Measurements from ENCODE around the gene LSAMP. TPM values are rescaled to one million over a fixed set of nuclear protein-coding genes. Genes with fewer than 3 reads are reported as not detected.

LSAMP gene
- total RNA-seq, 1 experiment from 2014 or later = 10.1 TPM

GRCh38 chr3:115912372-115912771, 532.9 kb downstream of the LSAMP start:
- intact Hi-C loops (cut with micrococcal nuclease; ENCODE audit: unreplicated experiment) = no loop called here
- Histone ChIP-seq H3K9me3 (ENCODE audit: low read depth, low read length, poor library complexity, severe bottlenecking) (no peaks in the 10 kb centered on the region), H3K36me3 (ENCODE audit: insufficient read depth, low read length, poor library complexity, severe bottlenecking) (no peaks in the 10 kb centered on the region), H3K27me3 (replicated peaks; ENCODE audit: insufficient read depth, low read depth, low read length, poor library complexity) (no peaks in the 10 kb centered on the region), H3K27ac (ENCODE audit: low read depth, low read length, poor library complexity, severe bottlenecking) (peak overlapping the region; percentile 33), H3K4me3 (ENCODE audit: low read depth, low read length, poor library complexity, severe bottlenecking) (no peak overlapping the region), H3K4me1 (ENCODE audit: insufficient read depth, low read length, poor library complexity, severe bottlenecking) (peaks cover 21% of the 10 kb centered on the region)
- DNase-seq (ENCODE audit: low spot score) = no peak
- no TSS peak for BruUV-seq (replicated peaks)
- no peak for TF ChIP-seq CTCF (conservative IDR thresholded peaks at IDR 0.05; ENCODE audit: low read depth, low read length)
- no peak for TF ChIP-seq EZH2 (IDR thresholded peaks at IDR 0.05; ENCODE audit: borderline replicate concordance, low read depth, low read length, poor library complexity, severe bottlenecking)
- ChIA-PET CTCF (no interaction called here), POLR2A (ENCODE audit: low non-redundant PET) (no interaction called here)

- H3K9me3 ChIP-seq (ENCODE audit: low read depth, low read length, poor library complexity, severe bottlenecking) = no peaks in the 10 kb centered on the region
- BruUV-seq (replicated peaks) = no TSS peak
- no peaks in the 10 kb centered on the region for H3K4me1 ChIP-seq (ENCODE audit: insufficient read depth, low read length, poor library complexity, severe bottlenecking)
- H3K4me3 ChIP-seq (ENCODE audit: low read depth, low read length, poor library complexity, severe bottlenecking) = no peak overlapping the region
- no peaks in the 10 kb centered on the region for H3K36me3 ChIP-seq (ENCODE audit: insufficient read depth, low read length, poor library complexity, severe bottlenecking)
- POLR2A ChIA-PET (ENCODE audit: low non-redundant PET) = no interaction called here
- CTCF ChIA-PET = no interaction called here
- intact Hi-C loops (cut with micrococcal nuclease; ENCODE audit: unreplicated experiment) = no loop called here
- H3K27me3 ChIP-seq (replicated peaks; ENCODE audit: insufficient read depth, low read depth, low read length, poor library complexity) = no peaks in the 10 kb centered on the region
- no peak for DNase-seq (ENCODE audit: low spot score)
- TF ChIP-seq CTCF (conservative IDR thresholded peaks at IDR 0.05; ENCODE audit: low read depth, low read length) (no peak), EZH2 (IDR thresholded peaks at IDR 0.05; ENCODE audit: borderline replicate concordance, low read depth, low read length, poor library complexity, severe bottlenecking) (no peak)
- no peak overlapping the region for H3K27ac ChIP-seq (ENCODE audit: low read depth, low read length, poor library complexity, severe bottlenecking)
Measured at GRCh38 chr3:115905871-115906270, 539.4 kb downstream of the LSAMP start.

DNA sequence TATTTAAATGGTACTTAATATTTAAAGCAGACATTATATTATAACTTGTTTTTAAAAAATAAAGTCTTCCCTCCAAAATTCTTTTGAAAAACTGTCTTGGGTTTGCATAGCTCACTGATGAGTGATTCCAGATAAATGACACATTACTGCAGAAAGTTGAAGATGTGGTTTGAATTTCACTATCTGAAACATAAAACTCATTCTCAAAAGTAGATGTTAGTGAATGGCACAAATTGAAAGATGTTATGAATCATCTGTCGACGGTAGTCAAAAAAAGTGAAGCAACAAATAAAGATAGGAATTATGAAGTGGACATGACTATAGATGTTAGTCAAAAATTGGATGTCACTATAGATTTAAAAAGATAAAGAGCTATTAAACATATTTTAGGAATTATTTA, 541.4 kb downstream of the LSAMP start:
- TF ChIP-seq EZH2 (IDR thresholded peaks at IDR 0.05; ENCODE audit: borderline replicate concordance, low read depth, low read length, poor library complexity, severe bottlenecking) (no peak), CTCF (conservative IDR thresholded peaks at IDR 0.05; ENCODE audit: low read depth, low read length) (no peak)
- POLR2A ChIA-PET (ENCODE audit: low non-redundant PET) = no interaction called here
- Histone ChIP-seq H3K36me3 (ENCODE audit: insufficient read depth, low read length, poor library complexity, severe bottlenecking) (no peaks in the 10 kb centered on the region), H3K27ac (ENCODE audit: low read depth, low read length, poor library complexity, severe bottlenecking) (no peak overlapping the region), H3K4me3 (ENCODE audit: low read depth, low read length, poor library complexity, severe bottlenecking) (no peak overlapping the region), H3K4me1 (ENCODE audit: insufficient read depth, low read length, poor library complexity, severe bottlenecking) (no peaks in the 10 kb centered on the region), H3K27me3 (replicated peaks; ENCODE audit: insufficient read depth, low read depth, low read length, poor library complexity) (no peaks in the 10 kb centered on the region), H3K9me3 (ENCODE audit: low read depth, low read length, poor library complexity, severe bottlenecking) (no peaks in the 10 kb centered on the region)
- no TSS peak for BruUV-seq (replicated peaks)
- intact Hi-C loops (cut with micrococcal nuclease; ENCODE audit: unreplicated experiment) = no loop called here
- CTCF ChIA-PET = no interaction called here
- no peak for DNase-seq (ENCODE audit: low spot score)

All from A673 (cell line).